Breast epithelium (tissue), 3 donors: ENCODE measurements around the gene FHOD3.

Experiments
- CTCF ChIP-seq, 3 donors: fragments of 450-650 bp; IDR thresholded peaks; one replicate each; pipeline ENCODE4 v1.5.1; 2016 to 2017; ENCODE audit warnings: antibody characterized with exemption in 3 of 3, mild to moderate bottlenecking in 3 of 3, moderate library complexity in 3 of 3
- POLR2A ChIP-seq: fragments of 450-650 bp; IDR thresholded peaks from one replicate; pipeline ENCODE4 v1.6.1; 2016; ENCODE audit warnings: antibody characterized with exemption, mild to moderate bottlenecking, moderate library complexity
- POLR2AphosphoS5 ChIP-seq, 3 donors: sonication (generic); formaldehyde crosslinking; IDR thresholded peaks; one replicate each; pipeline ENCODE4 v1.6.1; 2017; ENCODE audit warnings: antibody characterized with exemption in 3 of 3

GRCh38 chr18:36623091-36623490 is 325.6 kb downstream of the FHOD3 start:
- TF ChIP-seq POLR2A: no peak
- no peak for TF ChIP-seq CTCF (IDR thresholded peaks at IDR 0.05)
- TF ChIP-seq POLR2AphosphoS5 (IDR thresholded peaks at IDR 0.05): no peak
